Midbrain (tissue), 1 donor: ENCODE measurements around the gene CCDC197.
A peak's percentile ranks its signal among the peaks of the same experiment; 100 is the strongest.

Experiments used
- DNase-seq: peaks from one replicate; lab custom pipeline; 2025; lab: John Stamatoyannopoulos, UW

Gene CCDC197

GRCh38 chr14:94043111-94043755 is 46.1 kb downstream of the CCDC197 start:
- no peak for DNase-seq

GRCh38 chr14:94043756-94044475 is 46.8 kb downstream of the CCDC197 start:
- no peak for DNase-seq

- DNase-seq: no peak
Observed at GRCh38 chr14:94044476-94045091, 47.5 kb downstream of the CCDC197 start.

- DNase-seq: no peak
Observed at GRCh38 chr14:94045101-94045500, 48.0 kb downstream of the CCDC197 start.

GRCh38 chr14:94045563-94046345 is 48.7 kb downstream of the CCDC197 start:
- no peak for DNase-seq

GRCh38 chr14:94046696-94047250 is 49.7 kb downstream of the CCDC197 start:
- no peak for DNase-seq

- DNase-seq: no peak
Observed at GRCh38 chr14:94047581-94047980, 50.5 kb downstream of the CCDC197 start.

- peak; percentile 56 for DNase-seq
Observed at GRCh38 chr14:94048691-94049624, 51.9 kb downstream of the CCDC197 start.

- no peak for DNase-seq
Observed at GRCh38 chr14:94049625-94050023, 52.5 kb downstream of the CCDC197 start.

- no peak for DNase-seq
Observed at GRCh38 chr14:94050231-94050880, 53.3 kb downstream of the CCDC197 start.

GRCh38 chr14:94051115-94051514 is 54.0 kb downstream of the CCDC197 start:
- DNase-seq: peak; percentile 84

- DNase-seq: no peak
Observed at GRCh38 chr14:94051779-94052178, 54.7 kb downstream of the CCDC197 start.

GRCh38 chr14:94052199-94052598 is 55.1 kb downstream of the CCDC197 start:
- DNase-seq: no peak

GRCh38 chr14:94052662-94053061 is 55.6 kb downstream of the CCDC197 start:
- no peak for DNase-seq

GRCh38 chr14:94054401-94054800 is 57.3 kb downstream of the CCDC197 start:
- DNase-seq: no peak

- no peak for DNase-seq
Observed at GRCh38 chr14:94054936-94055335, 57.8 kb downstream of the CCDC197 start.

- no peak for DNase-seq
Observed at GRCh38 chr14:94056579-94057308, 59.6 kb downstream of the CCDC197 start.

GRCh38 chr14:94058128-94058673 is 61.1 kb downstream of the CCDC197 start:
- DNase-seq: no peak
